ENCODE data around the gene SYNDIG1.

The SYNDIG1 gene

GRCh38 chr20:24663496-24663895 lies 194.1 kb downstream of the SYNDIG1 start:
- DNase-seq, result no peak

- DNase-seq, result no peak
These were observed 195.0 kb downstream of the SYNDIG1 start for GRCh38 chr20:24664266-24664986.

- DNase-seq, result no peak
These were observed 195.8 kb downstream of the SYNDIG1 start for GRCh38 chr20:24665196-24665595.

- DNase-seq, result no peak
These were observed 196.3 kb downstream of the SYNDIG1 start for GRCh38 chr20:24665741-24666191.

GRCh38 chr20:24667689-24668383 lies 198.4 kb downstream of the SYNDIG1 start:
- DNase-seq, result no peak

- DNase-seq, result no peak
These were observed 198.9 kb downstream of the SYNDIG1 start for GRCh38 chr20:24668384-24668702.

- no peak for DNase-seq
These were observed 199.4 kb downstream of the SYNDIG1 start for GRCh38 chr20:24668791-24669190.

GRCh38 chr20:24669701-24670100 lies 200.3 kb downstream of the SYNDIG1 start:
- DNase-seq, result no peak

- no peak for DNase-seq
These were observed 201.0 kb downstream of the SYNDIG1 start for GRCh38 chr20:24670341-24670872.

GRCh38 chr20:24670981-24671380 lies 201.6 kb downstream of the SYNDIG1 start:
- DNase-seq, result no peak

- no peak for DNase-seq
These were observed 202.9 kb downstream of the SYNDIG1 start for GRCh38 chr20:24672181-24672880.

GRCh38 chr20:24672886-24673677 lies 203.7 kb downstream of the SYNDIG1 start:
- no peak for DNase-seq

- no peak for DNase-seq
These were observed 204.5 kb downstream of the SYNDIG1 start for GRCh38 chr20:24673678-24674570.

- DNase-seq, result no peak
These were observed 205.6 kb downstream of the SYNDIG1 start for GRCh38 chr20:24674921-24675605.

GRCh38 chr20:24675651-24676352 lies 206.4 kb downstream of the SYNDIG1 start:
- no peak for DNase-seq

GRCh38 chr20:24676353-24676977 lies 207.0 kb downstream of the SYNDIG1 start:
- DNase-seq, result no peak

GRCh38 chr20:24676978-24677370 lies 207.5 kb downstream of the SYNDIG1 start:
- DNase-seq, result no peak

- no peak for DNase-seq
These were observed 208.3 kb downstream of the SYNDIG1 start for GRCh38 chr20:24677626-24678315.
